ENCODE measurements around the gene TRAM2.

TRAM2 gene

GRCh38 chr6:52523378-52524142 is 53.3 kb downstream of the TRAM2 start:
- DNase-seq, result no peak

GRCh38 chr6:52522655-52523054 is 54.2 kb downstream of the TRAM2 start:
- no peak for DNase-seq

GRCh38 chr6:52522151-52522626 is 54.7 kb downstream of the TRAM2 start:
- no peak for DNase-seq

- no peak for DNase-seq
Observed at GRCh38 chr6:52519618-52520017, 57.2 kb downstream of the TRAM2 start.

- DNase-seq, result no peak
Observed at GRCh38 chr6:52518279-52518945, 58.4 kb downstream of the TRAM2 start.

GRCh38 chr6:52517502-52518278 is 59.2 kb downstream of the TRAM2 start:
- peak; percentile 58 to 67 for DNase-seq

- DNase-seq, result no peak
Observed at GRCh38 chr6:52516943-52517342, 59.9 kb downstream of the TRAM2 start.

- DNase-seq, result no peak
Observed at GRCh38 chr6:52516269-52516668, 60.6 kb downstream of the TRAM2 start.

GRCh38 chr6:52515219-52515960 is 61.5 kb downstream of the TRAM2 start:
- no peak for DNase-seq

- no peak for DNase-seq
Observed at GRCh38 chr6:52514514-52514913, 62.3 kb downstream of the TRAM2 start.

- DNase-seq, result no peak
Observed at GRCh38 chr6:52513896-52514295, 63.0 kb downstream of the TRAM2 start.

- no peak for DNase-seq
Observed at GRCh38 chr6:52513464-52513863, 63.4 kb downstream of the TRAM2 start.

- no peak for DNase-seq
Observed at GRCh38 chr6:52512199-52512598, 64.7 kb downstream of the TRAM2 start.

GRCh38 chr6:52511572-52512151 is 65.2 kb downstream of the TRAM2 start:
- DNase-seq, result no peak

GRCh38 chr6:52511163-52511562 is 65.7 kb downstream of the TRAM2 start:
- no peak for DNase-seq

GRCh38 chr6:52510213-52510562 is 66.7 kb downstream of the TRAM2 start:
- no peak for DNase-seq

GRCh38 chr6:52509281-52510212 is 67.3 kb downstream of the TRAM2 start:
- DNase-seq, result no peak

GRCh38 chr6:52508261-52508739 is 68.6 kb downstream of the TRAM2 start:
- DNase-seq, result no peak

GRCh38 chr6:52507557-52508260 is 69.2 kb downstream of the TRAM2 start:
- no peak for DNase-seq

GRCh38 chr6:52506476-52506875 is 70.4 kb downstream of the TRAM2 start:
- DNase-seq, result no peak
